Natural killer cell (primary cell): ENCODE measurements around the gene UGCG. TPM values are rescaled to one million over a fixed set of nuclear protein-coding genes. Genes with fewer than 3 reads are reported as not detected.

Experiments used
- ATAC-seq, 3 donors: fragments of 150-1000 bp in 2 of 3; fragments of 200-7000 bp in 1 of 3; cut with Tn5 transposase; 1 replicate in 1 of 3; 2 replicates in 2 of 3; pipeline ENCODE4 v1.10.0; 2021; ENCODE audit warnings: mild to moderate bottlenecking in 2 of 3, moderate library complexity in 2 of 3
- DNase-seq, 2 donors: peaks; one replicate each; pipeline versions ENCODE4 v3.0.0 to v3.0.0-alpha.2; 2013 to 2021; ENCODE audit warnings: mixed read lengths in 1 of 2
- H3K27ac ChIP-seq: one replicate; pipeline ENCODE4 v1.5.1; 2013; ENCODE audit warnings: mild to moderate bottlenecking, low read length
- H3K27me3 ChIP-seq: one replicate; pipeline ENCODE4 v1.6.1; 2013; ENCODE audit warnings: low read length; ENCODE audit not compliant: control insufficient read depth, insufficient read depth
- H3K36me3 ChIP-seq: one replicate; pipeline ENCODE4 v1.6.1; 2013; ENCODE audit warnings: low read length; ENCODE audit not compliant: control insufficient read depth, insufficient read depth
- H3K4me1 ChIP-seq: one replicate; pipeline ENCODE4 v1.6.1; 2013; ENCODE audit warnings: low read length; ENCODE audit not compliant: control insufficient read depth, insufficient read depth
- H3K4me3 ChIP-seq: one replicate; pipeline ENCODE4 v1.5.1; 2013; ENCODE audit warnings: low read length
- H3K9me3 ChIP-seq: one replicate; pipeline ENCODE4 v1.6.1; 2013; ENCODE audit warnings: low read length; ENCODE audit not compliant: control insufficient read depth, insufficient read depth
- H3K27ac Mint-ChIP-seq, 2 donors: one replicate each; pipeline ENCODE4 v1.8.0; 2022; ENCODE audit warnings: mild to moderate bottlenecking in 2 of 2, mixed read lengths in 2 of 2, moderate library complexity in 1 of 2
- H3K27me3 Mint-ChIP-seq, 2 donors: one replicate each; pipeline ENCODE4 v1.8.0; 2022; ENCODE audit warnings: low read depth in 2 of 2, mixed read lengths in 2 of 2
- H3K36me3 Mint-ChIP-seq: one replicate; pipeline ENCODE4 v1.8.0; 2022; ENCODE audit warnings: mixed read lengths
- H3K4me1 Mint-ChIP-seq, 2 donors: one replicate each; pipeline ENCODE4 v1.8.0; 2022; ENCODE audit warnings: mixed read lengths in 2 of 2
- H3K4me3 Mint-ChIP-seq: one replicate; pipeline ENCODE4 v1.8.0; 2022; ENCODE audit warnings: mild to moderate bottlenecking, moderate library complexity, mixed read lengths
- H3K9me3 Mint-ChIP-seq, 2 donors: one replicate each; pipeline ENCODE4 v1.8.0; 2022; ENCODE audit warnings: mixed read lengths in 2 of 2
- CTCF ChIP-seq: fragments of 200-600 bp; IDR thresholded peaks from one replicate; pipeline ENCODE4 v1.8.0; 2022; ENCODE audit warnings: antibody characterized with exemption
- WGBS: methylation state at CpG from one replicate; pipeline ENCODE4 v1.1.7; 2013; ENCODE audit warnings: missing lambda C conversion rate; ENCODE audit not compliant: insufficient coverage; 5-methylcytosine and 5-hydroxymethylcytosine counted together
- intact Hi-C: fragments of 100-400 bp; cut with micrococcal nuclease; formaldehyde crosslinking; loops from one replicate; pipeline ENCODE4 v1.14.2; 2022
- total RNA-seq, 4 donors: library from RNA; stranded (reverse); fragments of 120-200 nt in 1 of 4; gene quantifications; one replicate each; pipeline versions ENCODE4 v1.2.3 to v1.2.4, GENCODE V29; 2013 to 2022

UGCG gene
- total RNA-seq, 3 donors from 2014 or later (not counting 1 experiment from before 2014, with no cell fraction given): 17.9 to 21.4 (median 18.8) TPM

- Histone ChIP-seq H3K27ac (no peak overlapping the region), H3K4me1 (peaks cover 4% of the 10 kb centered on the region), H3K9me3 (no peaks in the 10 kb centered on the region), H3K4me3 (no peak overlapping the region), H3K27me3 (no peaks in the 10 kb centered on the region), H3K36me3 (no peaks in the 10 kb centered on the region)
- intact Hi-C loops: no loop called here
- 90% methylated on average over 2 of the region's 5 CpGs for WGBS
- no peak for ATAC-seq
- Mint-ChIP-seq H3K9me3 (no peaks in the 10 kb centered on the region), H3K27me3 (peaks cover 16 to 58% of the 10 kb centered on the region in 2 donors), H3K4me1 (peaks cover 6 to 11% of the 10 kb centered on the region in 2 donors), H3K36me3 (no peaks in the 10 kb centered on the region), H3K4me3 (no peak overlapping the region), H3K27ac (no peak overlapping the region)
- TF ChIP-seq CTCF: no peak
- no peak for DNase-seq
Measured at GRCh38 chr9:111961575-111961974, 65.0 kb downstream of the UGCG start.

DNA sequence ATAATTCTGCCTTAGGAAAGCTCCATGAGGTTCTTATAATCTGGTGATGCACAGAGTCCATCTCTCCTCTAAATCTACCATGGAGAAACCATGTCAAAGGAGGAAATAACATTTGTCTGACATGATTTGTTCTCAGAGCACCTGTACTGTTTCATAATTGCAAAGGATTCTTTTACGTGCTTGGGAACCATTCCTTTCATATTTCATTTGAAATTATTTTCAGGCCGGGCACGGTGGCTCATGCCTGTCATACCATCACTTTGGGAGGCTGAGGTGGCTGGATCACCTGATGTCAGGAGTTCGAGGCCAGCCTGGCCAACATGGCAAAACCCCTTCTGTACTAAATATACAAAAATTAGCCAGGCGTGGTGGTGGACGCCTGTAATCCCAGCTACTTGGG is 65.4 kb downstream of the UGCG start:
- no peaks in the 10 kb centered on the region for H3K9me3 Mint-ChIP-seq
- peaks cover 6 to 11% of the 10 kb centered on the region in 2 donors for H3K4me1 Mint-ChIP-seq
- intact Hi-C loops: no loop called here
- ATAC-seq (no peak), DNase-seq (no peak)
- TF ChIP-seq CTCF: no peak
- Histone ChIP-seq H3K27me3 (no peaks in the 10 kb centered on the region), H3K27ac (no peak overlapping the region), H3K4me1 (peaks cover 4% of the 10 kb centered on the region), H3K36me3 (no peaks in the 10 kb centered on the region), H3K9me3 (no peaks in the 10 kb centered on the region), H3K4me3 (no peak overlapping the region)
- no peak overlapping the region for H3K27ac Mint-ChIP-seq
- no peak overlapping the region for H3K4me3 Mint-ChIP-seq
- H3K36me3 Mint-ChIP-seq: no peaks in the 10 kb centered on the region
- 98% methylated on average over 6 of the region's 6 CpGs for WGBS
- H3K27me3 Mint-ChIP-seq: peaks cover 16 to 58% of the 10 kb centered on the region in 2 donors

GRCh38 chr9:111963995-111964394 is 67.4 kb downstream of the UGCG start:
- Histone ChIP-seq H3K27me3 (no peaks in the 10 kb centered on the region), H3K9me3 (no peaks in the 10 kb centered on the region), H3K27ac (no peak overlapping the region), H3K4me1 (no peaks in the 10 kb centered on the region), H3K4me3 (no peak overlapping the region), H3K36me3 (no peaks in the 10 kb centered on the region)
- Mint-ChIP-seq H3K4me3 (no peak overlapping the region), H3K36me3 (no peaks in the 10 kb centered on the region), H3K9me3 (no peaks in the 10 kb centered on the region), H3K27ac (no peak overlapping the region), H3K27me3 (peaks cover 11 to 40% of the 10 kb centered on the region in 2 donors), H3K4me1 (no peaks in the 10 kb centered on the region)
- no peak for TF ChIP-seq CTCF
- no peak for DNase-seq
- intact Hi-C loops: no loop called here
- ATAC-seq: no peak
- 58% methylated on average over 2 of the region's 2 CpGs for WGBS

DNA sequence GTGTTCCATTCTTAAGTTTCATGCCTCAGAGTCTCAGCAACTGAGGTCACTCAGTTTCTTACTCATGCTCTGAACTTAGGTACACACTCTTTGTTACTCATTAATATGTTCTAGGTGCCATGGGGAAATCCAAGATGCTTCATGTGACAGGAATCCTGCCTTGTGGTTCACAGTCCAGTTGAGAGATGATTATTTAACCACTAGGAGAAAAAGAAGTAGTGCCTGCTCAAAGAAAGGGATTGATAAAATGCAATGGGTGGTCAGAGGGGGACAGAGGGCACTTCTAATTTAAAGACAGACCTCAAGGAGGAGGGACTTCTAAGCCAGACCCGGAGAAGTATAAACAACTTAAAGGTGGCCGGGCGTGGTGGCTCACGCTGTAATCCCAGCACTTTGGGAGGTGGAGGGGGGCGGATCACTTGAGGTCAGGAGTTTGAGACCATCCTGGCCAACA is 69.0 kb downstream of the UGCG start:
- H3K36me3 Mint-ChIP-seq: no peaks in the 10 kb centered on the region
- no peak overlapping the region for H3K4me3 Mint-ChIP-seq
- intact Hi-C loops: no loop called here
- no peaks in the 10 kb centered on the region for H3K4me1 Mint-ChIP-seq
- H3K4me3 ChIP-seq: no peak overlapping the region
- H3K27me3 Mint-ChIP-seq: peaks cover 4 to 26% of the 10 kb centered on the region in 2 donors
- no peaks in the 10 kb centered on the region for H3K4me1 ChIP-seq
- H3K27ac ChIP-seq: no peak overlapping the region
- H3K27me3 ChIP-seq: no peaks in the 10 kb centered on the region
- ATAC-seq: no peak
- H3K9me3 ChIP-seq: no peaks in the 10 kb centered on the region
- no peak for DNase-seq
- H3K27ac Mint-ChIP-seq: no peak overlapping the region
- WGBS: 86% methylated on average over 5 of the region's 5 CpGs
- no peaks in the 10 kb centered on the region for H3K36me3 ChIP-seq
- no peaks in the 10 kb centered on the region for H3K9me3 Mint-ChIP-seq
- no peak for TF ChIP-seq CTCF
